GM12892 (cell line): ENCODE data around the gene CDC40.
A peak's percentile ranks its signal among the peaks of the same experiment; 100 is the strongest.

Experiments used
- DNase-seq: peaks from one replicate; pipeline ENCODE4 v3.0.0; 2011; ENCODE audit not compliant: insufficient read length
- FAIRE-seq: peaks from 2 replicates; lab custom pipeline; 2011; peaks lifted over from hg19 to GRCh38; lab: Jason Lieb, UNC
- POLR2A ChIP-seq: IDR thresholded peaks from 2 replicates; pipeline ENCODE4 v1.6.1; 2011; ENCODE audit warnings: low read depth, low read length, control low read depth
- POLR2AphosphoS5 ChIP-seq: IDR thresholded peaks from 2 replicates; pipeline ENCODE4 v1.6.1; 2011; ENCODE audit warnings: low read depth, low read length, control low read depth
- TAF1 ChIP-seq: IDR thresholded peaks from 2 replicates; pipeline ENCODE4 v1.6.1; 2011; ENCODE audit warnings: low read depth, mild to moderate bottlenecking, control low read depth, low read length, borderline replicate concordance

The CDC40 gene

GRCh38 chr6:110179406-110180227 lies 610 bp upstream of the CDC40 start, which contains the start of gene WASF1:
TSS of gene WASF1 (minus strand) at chr6:110179670. CDS start at chr6:110127601, 52,069 bp downstream.
- TF ChIP-seq POLR2A (peak; percentile 36; the same call in 1 of the 2 replicates), TAF1 (no peak)
- DNase-seq (peak; percentile 49), FAIRE-seq (peak; percentile 99)

GRCh38 chr6:110181131-110182030 lies 1.2 kb downstream of the CDC40 start:
- DNase-seq, result no peak
- peak; percentile 82 for FAIRE-seq
- no peak for TF ChIP-seq TAF1
- no peak for TF ChIP-seq POLR2A
- TF ChIP-seq POLR2AphosphoS5, result no peak

GRCh38 chr6:110183292-110183885 lies 3.2 kb downstream of the CDC40 start:
- DNase-seq (no peak), FAIRE-seq (no peak)
- TF ChIP-seq TAF1, result no peak
- no peak for TF ChIP-seq POLR2AphosphoS5
- no peak for TF ChIP-seq POLR2A

- TF ChIP-seq POLR2A, result no peak
- no peak for TF ChIP-seq TAF1
- no peak for TF ChIP-seq POLR2AphosphoS5
- DNase-seq (no peak), FAIRE-seq (peak; percentile 66)
Measured at GRCh38 chr6:110185879-110186278, 5.7 kb downstream of the CDC40 start.

- FAIRE-seq (no peak), DNase-seq (no peak)
- no peak for TF ChIP-seq POLR2AphosphoS5
- no peak for TF ChIP-seq POLR2A
- TF ChIP-seq TAF1, result no peak
Measured at GRCh38 chr6:110188791-110189190, 8.6 kb downstream of the CDC40 start.

- TF ChIP-seq POLR2A (no peak), POLR2AphosphoS5 (no peak), TAF1 (no peak)
- no peak for DNase-seq
- peak; percentile 70 for FAIRE-seq
Measured at GRCh38 chr6:110190726-110191125, 10.5 kb downstream of the CDC40 start.

- no peak for DNase-seq
- TF ChIP-seq TAF1, result no peak
- no peak for TF ChIP-seq POLR2A
- no peak for TF ChIP-seq POLR2AphosphoS5
- FAIRE-seq, result no peak
Measured at GRCh38 chr6:110191477-110191876, 11.2 kb downstream of the CDC40 start.

- DNase-seq, result no peak
- FAIRE-seq, result no peak
- TF ChIP-seq POLR2AphosphoS5 (no peak), TAF1 (no peak), POLR2A (no peak)
Measured at GRCh38 chr6:110195639-110196038, 15.4 kb downstream of the CDC40 start.

GRCh38 chr6:110196874-110197273 lies 16.6 kb downstream of the CDC40 start:
- FAIRE-seq (no peak), DNase-seq (no peak)
- TF ChIP-seq TAF1, result no peak
- no peak for TF ChIP-seq POLR2A
- TF ChIP-seq POLR2AphosphoS5, result no peak

- FAIRE-seq (no peak), DNase-seq (no peak)
- TF ChIP-seq POLR2AphosphoS5 (no peak), TAF1 (no peak), POLR2A (no peak)
Measured at GRCh38 chr6:110198561-110198960, 18.3 kb downstream of the CDC40 start.

- DNase-seq (no peak), FAIRE-seq (no peak)
- TF ChIP-seq POLR2A (no peak), TAF1 (no peak), POLR2AphosphoS5 (no peak)
Measured at GRCh38 chr6:110201151-110201884, 21.1 kb downstream of the CDC40 start.
